ENCODE measurements around the gene TNFSF13. TPM values are rescaled to one million over a fixed set of nuclear protein-coding genes. Genes with fewer than 3 reads are reported as not detected.
"Not testable (repeated sequence)": the region's sequence is repeated elsewhere in the genome, so short reads cannot be mapped to it uniquely, and the experiment has no call there.

The TNFSF13 gene
- total RNA-seq, 2 donors from 2014 or later: 4.6 to 6.0 TPM

GRCh38 chr17:7593296-7593695 is 34.7 kb downstream of the TNFSF13 start:
- no peak for DNase-seq (ENCODE audit: low spot score in 2 of 2)
- no peaks in the 10 kb centered on the region for H3K9me3 Mint-ChIP-seq
- no peak for ATAC-seq
- peaks cover 0 to 15% of the 10 kb centered on the region in 2 donors for H3K36me3 Mint-ChIP-seq
- peak overlapping the region; percentile 5 to 61 for H3K27ac Mint-ChIP-seq

GRCh38 chr17:7597561-7597960 is 39.0 kb downstream of the TNFSF13 start:
- not testable (repeated sequence) for ATAC-seq; H3K27ac Mint-ChIP-seq; DNase-seq (ENCODE audit: low spot score in 2 of 2); H3K9me3 Mint-ChIP-seq
- H3K36me3 Mint-ChIP-seq: peaks cover 9 to 20% of the 10 kb centered on the region in 2 donors

GRCh38 chr17:7606280-7606679 is 47.7 kb downstream of the TNFSF13 start:
- peaks cover 14 to 17% of the 10 kb centered on the region in 2 donors for H3K36me3 Mint-ChIP-seq
- ATAC-seq: no peak

GRCh38 chr17:7610641-7611040 is 52.1 kb downstream of the TNFSF13 start:
- H3K36me3 Mint-ChIP-seq: peaks cover 13 to 20% of the 10 kb centered on the region in 2 donors
- H3K27ac Mint-ChIP-seq: no peak overlapping the region
- DNase-seq (ENCODE audit: low spot score in 2 of 2): no peak
- no peaks in the 10 kb centered on the region for H3K9me3 Mint-ChIP-seq
- no peak for ATAC-seq

More at GRCh38 chr17:7606280-7606679, 47.7 kb downstream of the TNFSF13 start:
- Mint-ChIP-seq H3K9me3 (no peaks in the 10 kb centered on the region), H3K27ac (peak overlapping the region in 1 of 2 donors; percentile 12)
- DNase-seq (ENCODE audit: low spot score in 2 of 2): no peak

Other genes with a start within 250 kb of the TNFSF13 start
- 10 to 100 TPM; 36.3 to 48.6 TPM for gene GPS2, start 243.4 kb upstream of the TNFSF13 start, total RNA-seq
- gene NEURL4, start 229.4 kb upstream of the TNFSF13 start, total RNA-seq: 10 to 100 TPM; 24.8 to 32.7 TPM
- gene ACAP1, start 222.2 kb upstream of the TNFSF13 start, total RNA-seq: 100 to 1,000 TPM; 400 to 610 TPM
- gene KCTD11, start 206.6 kb upstream of the TNFSF13 start, total RNA-seq: 10 to 100 TPM in 1 of 2 donors, 1 to 10 TPM in 1; 3.6 to 10.1 TPM
- gene TMEM95, start 203.6 kb upstream of the TNFSF13 start, total RNA-seq: under 1 TPM in 1 of 2 donors, not detected in 1; 0.21 TPM
- 1 to 10 TPM; 2.7 to 5.3 TPM for gene TNK1, start 177.7 kb upstream of the TNFSF13 start, total RNA-seq
- 10 to 100 TPM; 58.2 to 77.5 TPM for gene PLSCR3, start 164.2 kb upstream of the TNFSF13 start, total RNA-seq
- 100 to 1,000 TPM in 1 of 2 donors, 10 to 100 TPM in 1; 78.9 to 114 TPM for gene TMEM256, start 154.7 kb upstream of the TNFSF13 start, total RNA-seq
- 10 to 100 TPM; 14.5 to 15.8 TPM for gene NLGN2, start 150.9 kb upstream of the TNFSF13 start, total RNA-seq
- gene SPEM1, start 138.4 kb upstream of the TNFSF13 start, total RNA-seq: not detected
- under 1 TPM in 1 of 2 donors, not detected in 1; 0.14 TPM for gene SPEM2, start 133.1 kb upstream of the TNFSF13 start, total RNA-seq
- gene SPEM3, start 129.9 kb upstream of the TNFSF13 start, total RNA-seq: not detected
- gene TMEM102, start 123.3 kb upstream of the TNFSF13 start, total RNA-seq: 10 to 100 TPM in 1 of 2 donors, 1 to 10 TPM in 1; 9.2 to 13.2 TPM
- gene FGF11, start 119.2 kb upstream of the TNFSF13 start, total RNA-seq: 10 to 100 TPM in 1 of 2 donors, 1 to 10 TPM in 1; 2.6 to 35.5 TPM
- 10 to 100 TPM; 12.1 to 17.6 TPM for gene CHRNB1, start 113.7 kb upstream of the TNFSF13 start, total RNA-seq
- 10 to 100 TPM; 21.8 to 26.5 TPM for gene ZBTB4, start 79.1 kb upstream of the TNFSF13 start, total RNA-seq
- gene SLC35G6, start 77.3 kb upstream of the TNFSF13 start, total RNA-seq: not detected
- 100 to 1,000 TPM; 280 to 333 TPM for gene POLR2A, start 74.4 kb upstream of the TNFSF13 start, total RNA-seq
- gene TNFSF12, start 9.7 kb upstream of the TNFSF13 start, total RNA-seq: 10 to 100 TPM; 16.4 to 18.9 TPM
- 10 to 100 TPM; 42.9 to 46.3 TPM for gene SENP3, start 3.2 kb downstream of the TNFSF13 start, total RNA-seq
- gene CD68, start 20.9 kb downstream of the TNFSF13 start, total RNA-seq: 10 to 100 TPM in 1 of 2 donors, 1 to 10 TPM in 1; 7.6 to 12.7 TPM
- gene MPDU1, start 25.1 kb downstream of the TNFSF13 start, total RNA-seq: 10 to 100 TPM; 52.1 to 60.6 TPM
- gene SOX15, start 31.3 kb downstream of the TNFSF13 start, total RNA-seq: under 1 TPM; 0.23 to 0.93 TPM
- gene FXR2, start 56.1 kb downstream of the TNFSF13 start, total RNA-seq: 10 to 100 TPM; 34.7 to 66.2 TPM
- gene SAT2, start 69.1 kb downstream of the TNFSF13 start, total RNA-seq: 10 to 100 TPM; 24.4 to 49.6 TPM
- gene SHBG, start 71.4 kb downstream of the TNFSF13 start, total RNA-seq: under 1 TPM in 1 of 2 donors, not detected in 1; 0.50 TPM
- gene ATP1B2, start 92.2 kb downstream of the TNFSF13 start, total RNA-seq: under 1 TPM in 1 of 2 donors, not detected in 1; 0.25 TPM
- gene TP53, start 128.7 kb downstream of the TNFSF13 start, total RNA-seq: 100 to 1,000 TPM in 1 of 2 donors, 10 to 100 TPM in 1; 78.4 to 147 TPM
- gene WRAP53, start 129.7 kb downstream of the TNFSF13 start, total RNA-seq: 10 to 100 TPM; 16.4 to 23.5 TPM
- gene EFNB3, start 146.5 kb downstream of the TNFSF13 start, total RNA-seq: not detected
- gene DNAH2, start 159.0 kb downstream of the TNFSF13 start, total RNA-seq: under 1 TPM; 0.05 to 0.19 TPM